BE2C (cell line): ENCODE measurements around the gene ADAMTS17.

ENCODE experiments used
- DNase-seq: peaks from one replicate; pipeline ENCODE4 v3.0.0-alpha.2; 2020
- H3K27me3 ChIP-seq: fragments of 250-450 bp; sonication (Bioruptor Pico); 2 replicates; pipeline ENCODE4 v1.5.1; 2020; ENCODE audit warnings: mild to moderate bottlenecking
- H3K36me3 ChIP-seq: fragments of 250-450 bp; sonication (Bioruptor Pico); 2 replicates; pipeline ENCODE4 v1.5.1; 2020; ENCODE audit warnings: mild to moderate bottlenecking
- H3K4me1 ChIP-seq: fragments of 250-450 bp; sonication (Bioruptor Pico); 2 replicates; pipeline ENCODE4 v1.5.1; 2020
- H3K4me3 ChIP-seq: 2 replicates; pipeline ENCODE4 v1.5.1; 2011; ENCODE audit warnings: low read depth, low read length
- H3K9me3 ChIP-seq: fragments of 250-450 bp; sonication (Bioruptor Pico); 2 replicates; pipeline ENCODE4 v1.5.1; 2020
- TF ChIP-seq, protein P1 (sequence below): IDR thresholded peaks from 2 replicates; pipeline ENCODE4 v1.5.1; 2012; ENCODE audit warnings: mild to moderate bottlenecking, low read depth, low read length

Gene ADAMTS17

GRCh38 chr15:99985878-99986277 is 355.9 kb downstream of the ADAMTS17 start:
- no peaks in the 10 kb centered on the region for H3K36me3 ChIP-seq

DNA sequence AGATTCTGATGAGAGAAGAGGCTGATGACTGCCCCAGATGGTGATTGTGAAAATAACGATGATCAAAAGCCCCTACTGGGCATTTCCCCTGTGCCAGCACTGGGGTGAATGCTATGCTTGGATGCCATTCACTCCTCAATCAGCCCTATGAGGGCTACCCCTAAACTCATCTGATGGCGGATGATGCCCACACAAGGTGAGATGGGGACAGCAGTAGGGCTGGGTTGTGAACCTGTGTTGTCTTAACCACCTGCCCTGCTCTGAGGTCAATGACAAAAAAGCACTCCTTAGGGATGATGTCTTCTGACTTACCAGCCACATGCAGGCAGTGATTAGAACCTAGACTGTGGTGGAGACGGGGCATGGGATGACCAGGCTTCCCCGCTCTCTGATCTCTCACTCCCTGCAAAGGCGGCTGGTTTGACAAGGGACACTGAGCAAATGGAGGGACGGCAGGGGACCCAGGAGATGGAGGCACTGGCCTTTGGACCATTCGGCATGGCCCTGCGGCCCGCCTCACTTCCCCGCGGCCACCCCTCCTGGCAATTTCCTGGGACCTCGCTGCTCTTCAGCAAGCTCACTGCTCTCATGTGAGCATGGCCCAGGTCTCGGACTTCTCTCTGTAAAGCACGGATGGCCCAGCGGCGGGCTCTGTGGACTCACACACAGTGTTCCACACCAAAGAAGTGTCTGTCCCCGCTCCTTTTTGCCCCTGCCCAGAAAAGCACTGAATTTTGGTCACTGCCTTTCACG is 357.1 kb downstream of the ADAMTS17 start:
- DNase-seq: no peak
- TF ChIP-seq, protein P1, sequence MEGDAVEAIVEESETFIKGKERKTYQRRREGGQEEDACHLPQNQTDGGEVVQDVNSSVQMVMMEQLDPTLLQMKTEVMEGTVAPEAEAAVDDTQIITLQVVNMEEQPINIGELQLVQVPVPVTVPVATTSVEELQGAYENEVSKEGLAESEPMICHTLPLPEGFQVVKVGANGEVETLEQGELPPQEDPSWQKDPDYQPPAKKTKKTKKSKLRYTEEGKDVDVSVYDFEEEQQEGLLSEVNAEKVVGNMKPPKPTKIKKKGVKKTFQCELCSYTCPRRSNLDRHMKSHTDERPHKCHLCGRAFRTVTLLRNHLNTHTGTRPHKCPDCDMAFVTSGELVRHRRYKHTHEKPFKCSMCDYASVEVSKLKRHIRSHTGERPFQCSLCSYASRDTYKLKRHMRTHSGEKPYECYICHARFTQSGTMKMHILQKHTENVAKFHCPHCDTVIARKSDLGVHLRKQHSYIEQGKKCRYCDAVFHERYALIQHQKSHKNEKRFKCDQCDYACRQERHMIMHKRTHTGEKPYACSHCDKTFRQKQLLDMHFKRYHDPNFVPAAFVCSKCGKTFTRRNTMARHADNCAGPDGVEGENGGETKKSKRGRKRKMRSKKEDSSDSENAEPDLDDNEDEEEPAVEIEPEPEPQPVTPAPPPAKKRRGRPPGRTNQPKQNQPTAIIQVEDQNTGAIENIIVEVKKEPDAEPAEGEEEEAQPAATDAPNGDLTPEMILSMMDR: no peak
- Histone ChIP-seq H3K27me3 (no peaks in the 10 kb centered on the region), H3K9me3 (no peaks in the 10 kb centered on the region), H3K4me3 (no peak overlapping the region), H3K4me1 (peaks cover 5% of the 10 kb centered on the region), H3K36me3 (no peaks in the 10 kb centered on the region)

More at GRCh38 chr15:99985878-99986277, 355.9 kb downstream of the ADAMTS17 start:
- Histone ChIP-seq H3K27me3 (no peaks in the 10 kb centered on the region), H3K4me3 (no peak overlapping the region), H3K4me1 (peaks cover 5% of the 10 kb centered on the region), H3K9me3 (no peaks in the 10 kb centered on the region)
- TF ChIP-seq, protein P1: no peak
- no peak for DNase-seq

DNA sequence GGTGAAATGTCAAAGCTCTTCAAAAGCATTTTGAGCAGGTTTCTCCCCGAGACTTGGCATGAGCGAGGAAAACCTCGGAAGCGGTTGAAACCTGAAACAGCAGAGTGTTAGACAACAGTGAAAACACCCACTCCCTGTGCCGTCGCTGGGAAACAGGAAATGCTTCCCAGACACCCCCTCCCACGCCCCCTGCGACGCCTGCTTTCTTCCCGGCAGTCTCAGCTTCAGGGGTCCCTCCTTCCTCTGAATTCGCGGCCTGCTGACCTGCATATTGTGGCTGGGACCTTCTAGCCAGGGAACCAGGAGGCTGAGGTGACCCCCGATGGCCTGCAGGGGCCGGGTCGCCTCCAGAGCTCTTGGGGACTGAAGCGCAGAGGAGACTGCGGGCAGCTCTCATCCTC is 357.9 kb downstream of the ADAMTS17 start:
- no peaks in the 10 kb centered on the region for H3K36me3 ChIP-seq
- H3K9me3 ChIP-seq: no peaks in the 10 kb centered on the region
- no peak overlapping the region for H3K4me3 ChIP-seq
- H3K4me1 ChIP-seq: peaks cover 5% of the 10 kb centered on the region
- TF ChIP-seq, protein P1: no peak
- no peaks in the 10 kb centered on the region for H3K27me3 ChIP-seq
- no peak for DNase-seq

- H3K4me1 ChIP-seq: peaks cover 5% of the 10 kb centered on the region
- H3K27me3 ChIP-seq: no peaks in the 10 kb centered on the region
- DNase-seq: no peak
- no peaks in the 10 kb centered on the region for H3K9me3 ChIP-seq
- no peak overlapping the region for H3K4me3 ChIP-seq
- no peaks in the 10 kb centered on the region for H3K36me3 ChIP-seq
- TF ChIP-seq, protein P1: no peak
Measured at GRCh38 chr15:99983171-99983885, 358.4 kb downstream of the ADAMTS17 start.

DNA sequence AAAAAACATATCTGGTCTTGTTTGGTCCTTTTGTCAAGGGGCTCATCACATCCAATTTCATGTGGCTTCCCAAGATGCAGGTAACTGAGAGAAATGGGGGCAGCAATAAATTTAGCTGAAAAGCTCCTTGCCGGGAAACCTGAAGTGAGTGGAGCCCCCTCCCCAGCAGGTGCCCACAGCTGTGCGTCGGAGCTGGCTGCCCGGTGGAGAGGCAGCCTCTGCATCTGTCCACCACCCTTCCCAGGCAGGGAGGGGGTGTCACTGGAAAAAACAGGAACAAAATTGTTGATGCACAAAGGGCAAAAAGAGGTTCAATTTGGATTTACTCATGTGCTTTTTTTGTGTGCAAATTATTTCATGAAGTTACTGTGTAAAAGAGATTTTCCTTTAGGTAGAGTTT is 359.1 kb downstream of the ADAMTS17 start:
- TF ChIP-seq, protein P1: no peak

More for the DNA sequence above, 359.1 kb downstream of the ADAMTS17 start:
- DNase-seq: no peak
- Histone ChIP-seq H3K9me3 (no peaks in the 10 kb centered on the region), H3K36me3 (no peaks in the 10 kb centered on the region), H3K4me3 (no peak overlapping the region), H3K27me3 (no peaks in the 10 kb centered on the region), H3K4me1 (peaks cover 5% of the 10 kb centered on the region)
